ENCODE results near the gene SLC25A13. TPM values are rescaled to one million over a fixed set of nuclear protein-coding genes. Genes with fewer than 3 reads are reported as not detected.

Gene SLC25A13
- total RNA-seq, 2 donors from 2014 or later, result 13.0 to 17.1 TPM

- ATAC-seq (no peak), DNase-seq (no peak)
- H3K4me1 Mint-ChIP-seq, result peaks cover 9% of the 10 kb centered on the region
- no peaks in the 10 kb centered on the region for H3K9me3 ChIP-seq (ENCODE audit: control insufficient read depth, low read length, poor library complexity, severe bottlenecking)
- H3K27me3 Mint-ChIP-seq, result no peaks in the 10 kb centered on the region
- no peak overlapping the region for H3K27ac Mint-ChIP-seq
- H3K4me3 Mint-ChIP-seq, result no peak overlapping the region
- no peaks in the 10 kb centered on the region for H3K36me3 Mint-ChIP-seq (ENCODE audit: low read depth)
Observed at GRCh38 chr7:96217147-96217546, 104.8 kb downstream of the SLC25A13 start.

GRCh38 chr7:96216373-96216772 is 105.5 kb downstream of the SLC25A13 start:
- Mint-ChIP-seq H3K4me3 (no peak overlapping the region), H3K4me1 (peaks cover 7% of the 10 kb centered on the region), H3K36me3 (ENCODE audit: low read depth) (no peaks in the 10 kb centered on the region), H3K27me3 (no peaks in the 10 kb centered on the region), H3K27ac (no peak overlapping the region)
- ATAC-seq (no peak), DNase-seq (no peak)
- H3K9me3 ChIP-seq (ENCODE audit: control insufficient read depth, low read length, poor library complexity, severe bottlenecking), result no peaks in the 10 kb centered on the region

GRCh38 chr7:96212474-96212873 is 109.4 kb downstream of the SLC25A13 start:
- H3K36me3 Mint-ChIP-seq (ENCODE audit: low read depth), result no peaks in the 10 kb centered on the region
- DNase-seq (no peak), ATAC-seq (no peak)
- H3K27me3 Mint-ChIP-seq, result no peaks in the 10 kb centered on the region
- H3K4me3 Mint-ChIP-seq, result no peak overlapping the region
- H3K4me1 Mint-ChIP-seq, result no peaks in the 10 kb centered on the region
- no peak overlapping the region for H3K27ac Mint-ChIP-seq
- no peaks in the 10 kb centered on the region for H3K9me3 ChIP-seq (ENCODE audit: control insufficient read depth, low read length, poor library complexity, severe bottlenecking)

- H3K36me3 Mint-ChIP-seq (ENCODE audit: low read depth), result no peaks in the 10 kb centered on the region
- no peak overlapping the region for H3K4me3 Mint-ChIP-seq
Observed at GRCh38 chr7:96211954-96212353, 109.9 kb downstream of the SLC25A13 start.

GRCh38 chr7:96205665-96206064 is 116.2 kb downstream of the SLC25A13 start:
- ATAC-seq (no peak), DNase-seq (no peak)
- Mint-ChIP-seq H3K27me3 (no peaks in the 10 kb centered on the region), H3K27ac (no peak overlapping the region), H3K36me3 (ENCODE audit: low read depth) (peaks cover 2% of the 10 kb centered on the region), H3K4me3 (no peak overlapping the region), H3K4me1 (no peaks in the 10 kb centered on the region)
- H3K9me3 ChIP-seq (ENCODE audit: control insufficient read depth, low read length, poor library complexity, severe bottlenecking), result no peaks in the 10 kb centered on the region

More at GRCh38 chr7:96211954-96212353, 109.9 kb downstream of the SLC25A13 start:
- H3K27me3 Mint-ChIP-seq, result no peaks in the 10 kb centered on the region
- H3K27ac Mint-ChIP-seq, result no peak overlapping the region
- DNase-seq (no peak), ATAC-seq (no peak)
- H3K9me3 ChIP-seq (ENCODE audit: control insufficient read depth, low read length, poor library complexity, severe bottlenecking), result no peaks in the 10 kb centered on the region
- no peaks in the 10 kb centered on the region for H3K4me1 Mint-ChIP-seq

GRCh38 chr7:96204601-96205000 is 117.3 kb downstream of the SLC25A13 start:
- H3K27ac Mint-ChIP-seq, result no peak overlapping the region
- peaks cover 3% of the 10 kb centered on the region for H3K36me3 Mint-ChIP-seq (ENCODE audit: low read depth)
- no peaks in the 10 kb centered on the region for H3K27me3 Mint-ChIP-seq
- no peak overlapping the region for H3K4me3 Mint-ChIP-seq
- H3K4me1 Mint-ChIP-seq, result no peaks in the 10 kb centered on the region
- DNase-seq (no peak), ATAC-seq (no peak)
- H3K9me3 ChIP-seq (ENCODE audit: control insufficient read depth, low read length, poor library complexity, severe bottlenecking), result no peaks in the 10 kb centered on the region

- Mint-ChIP-seq H3K4me3 (no peak overlapping the region), H3K27ac (no peak overlapping the region), H3K27me3 (no peaks in the 10 kb centered on the region), H3K4me1 (no peaks in the 10 kb centered on the region), H3K36me3 (ENCODE audit: low read depth) (peaks cover 3% of the 10 kb centered on the region)
- ATAC-seq, result no peak
- no peak for DNase-seq
- no peaks in the 10 kb centered on the region for H3K9me3 ChIP-seq (ENCODE audit: control insufficient read depth, low read length, poor library complexity, severe bottlenecking)
Observed at GRCh38 chr7:96203786-96204185, 118.1 kb downstream of the SLC25A13 start.

GRCh38 chr7:96202102-96202501 is 119.8 kb downstream of the SLC25A13 start:
- H3K27ac Mint-ChIP-seq, result no peak overlapping the region
- H3K4me3 Mint-ChIP-seq, result no peak overlapping the region

GRCh38 chr7:96200740-96201139 is 121.2 kb downstream of the SLC25A13 start:
- H3K4me3 Mint-ChIP-seq, result no peak overlapping the region
- no peaks in the 10 kb centered on the region for H3K4me1 Mint-ChIP-seq
- no peak for ATAC-seq
- no peaks in the 10 kb centered on the region for H3K27me3 Mint-ChIP-seq
- no peak for DNase-seq
- H3K9me3 ChIP-seq (ENCODE audit: control insufficient read depth, low read length, poor library complexity, severe bottlenecking), result no peaks in the 10 kb centered on the region
- H3K36me3 Mint-ChIP-seq (ENCODE audit: low read depth), result peaks cover 3% of the 10 kb centered on the region
- H3K27ac Mint-ChIP-seq, result no peak overlapping the region

More at GRCh38 chr7:96202102-96202501, 119.8 kb downstream of the SLC25A13 start:
- H3K4me1 Mint-ChIP-seq, result no peaks in the 10 kb centered on the region
- no peaks in the 10 kb centered on the region for H3K9me3 ChIP-seq (ENCODE audit: control insufficient read depth, low read length, poor library complexity, severe bottlenecking)
- DNase-seq, result no peak
- peaks cover 3% of the 10 kb centered on the region for H3K36me3 Mint-ChIP-seq (ENCODE audit: low read depth)
- no peaks in the 10 kb centered on the region for H3K27me3 Mint-ChIP-seq
- ATAC-seq, result no peak

- no peaks in the 10 kb centered on the region for H3K27me3 Mint-ChIP-seq
- no peaks in the 10 kb centered on the region for H3K4me1 Mint-ChIP-seq
- ATAC-seq (no peak), DNase-seq (no peak)
- peaks cover 3% of the 10 kb centered on the region for H3K36me3 Mint-ChIP-seq (ENCODE audit: low read depth)
- H3K27ac Mint-ChIP-seq, result no peak overlapping the region
- no peaks in the 10 kb centered on the region for H3K9me3 ChIP-seq (ENCODE audit: control insufficient read depth, low read length, poor library complexity, severe bottlenecking)
- no peak overlapping the region for H3K4me3 Mint-ChIP-seq
Observed at GRCh38 chr7:96199421-96199820, 122.5 kb downstream of the SLC25A13 start.

- Mint-ChIP-seq H3K4me1 (no peaks in the 10 kb centered on the region), H3K27ac (no peak overlapping the region), H3K4me3 (no peak overlapping the region), H3K27me3 (no peaks in the 10 kb centered on the region), H3K36me3 (ENCODE audit: low read depth) (peaks cover 3% of the 10 kb centered on the region)
- DNase-seq (no peak), ATAC-seq (no peak)
- H3K9me3 ChIP-seq (ENCODE audit: control insufficient read depth, low read length, poor library complexity, severe bottlenecking), result no peaks in the 10 kb centered on the region
Observed at GRCh38 chr7:96198047-96198636, 123.8 kb downstream of the SLC25A13 start.

- no peak for DNase-seq
- peaks cover 3% of the 10 kb centered on the region for H3K36me3 Mint-ChIP-seq (ENCODE audit: low read depth)
Observed at GRCh38 chr7:96196676-96197075, 125.2 kb downstream of the SLC25A13 start.

GRCh38 chr7:96189129-96189820 is 132.6 kb downstream of the SLC25A13 start:
- no peaks in the 10 kb centered on the region for H3K4me1 Mint-ChIP-seq
- no peak overlapping the region for H3K4me3 Mint-ChIP-seq
- peaks cover 3% of the 10 kb centered on the region for H3K36me3 Mint-ChIP-seq (ENCODE audit: low read depth)
- no peak overlapping the region for H3K27ac Mint-ChIP-seq
- ATAC-seq (no peak), DNase-seq (no peak)
- H3K27me3 Mint-ChIP-seq, result no peaks in the 10 kb centered on the region
- H3K9me3 ChIP-seq (ENCODE audit: control insufficient read depth, low read length, poor library complexity, severe bottlenecking), result no peaks in the 10 kb centered on the region

More at GRCh38 chr7:96196676-96197075, 125.2 kb downstream of the SLC25A13 start:
- ATAC-seq, result no peak
- Mint-ChIP-seq H3K4me3 (no peak overlapping the region), H3K27me3 (no peaks in the 10 kb centered on the region), H3K4me1 (no peaks in the 10 kb centered on the region), H3K27ac (no peak overlapping the region)
- no peaks in the 10 kb centered on the region for H3K9me3 ChIP-seq (ENCODE audit: control insufficient read depth, low read length, poor library complexity, severe bottlenecking)

GRCh38 chr7:96188591-96188991 is 133.3 kb downstream of the SLC25A13 start:
- no peaks in the 10 kb centered on the region for H3K27me3 Mint-ChIP-seq
- H3K4me3 Mint-ChIP-seq, result no peak overlapping the region
- no peak overlapping the region for H3K27ac Mint-ChIP-seq
- H3K4me1 Mint-ChIP-seq, result no peaks in the 10 kb centered on the region
- peaks cover 3% of the 10 kb centered on the region for H3K36me3 Mint-ChIP-seq (ENCODE audit: low read depth)
- no peaks in the 10 kb centered on the region for H3K9me3 ChIP-seq (ENCODE audit: control insufficient read depth, low read length, poor library complexity, severe bottlenecking)
- DNase-seq (no peak), ATAC-seq (no peak)
